ENCODE data around the gene OR6C76.

DNA sequence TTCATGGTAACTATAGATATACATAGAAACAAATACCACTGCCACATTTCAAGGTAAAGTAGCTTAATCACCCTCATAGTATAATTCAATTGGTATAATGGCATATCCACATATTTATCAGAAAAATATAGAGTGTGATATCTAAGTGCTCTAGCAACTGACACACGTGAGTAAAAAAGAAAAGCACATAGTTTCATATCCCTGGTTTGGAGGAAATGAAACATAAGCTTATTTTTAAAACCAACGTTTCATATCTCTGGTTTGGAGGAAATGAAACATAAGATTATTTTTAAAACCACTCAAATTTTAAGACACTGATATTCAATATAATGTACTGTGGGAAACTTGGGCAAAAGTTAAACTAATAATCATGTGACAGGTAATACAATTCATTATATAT lies 41.8 kb downstream of the OR6C76 start:
- no peak for TF ChIP-seq CTCF (conservative IDR thresholded peaks at IDR 0.05; ENCODE audit: low read depth in 2 of 2)
- TF ChIP-seq EZH2 (IDR thresholded peaks at IDR 0.05; ENCODE audit: low read depth, unreplicated experiment): no peak
- no peak for TF ChIP-seq POLR2AphosphoS5 (IDR thresholded peaks at IDR 0.05; ENCODE audit: low read depth)
- TF ChIP-seq, protein P1, sequence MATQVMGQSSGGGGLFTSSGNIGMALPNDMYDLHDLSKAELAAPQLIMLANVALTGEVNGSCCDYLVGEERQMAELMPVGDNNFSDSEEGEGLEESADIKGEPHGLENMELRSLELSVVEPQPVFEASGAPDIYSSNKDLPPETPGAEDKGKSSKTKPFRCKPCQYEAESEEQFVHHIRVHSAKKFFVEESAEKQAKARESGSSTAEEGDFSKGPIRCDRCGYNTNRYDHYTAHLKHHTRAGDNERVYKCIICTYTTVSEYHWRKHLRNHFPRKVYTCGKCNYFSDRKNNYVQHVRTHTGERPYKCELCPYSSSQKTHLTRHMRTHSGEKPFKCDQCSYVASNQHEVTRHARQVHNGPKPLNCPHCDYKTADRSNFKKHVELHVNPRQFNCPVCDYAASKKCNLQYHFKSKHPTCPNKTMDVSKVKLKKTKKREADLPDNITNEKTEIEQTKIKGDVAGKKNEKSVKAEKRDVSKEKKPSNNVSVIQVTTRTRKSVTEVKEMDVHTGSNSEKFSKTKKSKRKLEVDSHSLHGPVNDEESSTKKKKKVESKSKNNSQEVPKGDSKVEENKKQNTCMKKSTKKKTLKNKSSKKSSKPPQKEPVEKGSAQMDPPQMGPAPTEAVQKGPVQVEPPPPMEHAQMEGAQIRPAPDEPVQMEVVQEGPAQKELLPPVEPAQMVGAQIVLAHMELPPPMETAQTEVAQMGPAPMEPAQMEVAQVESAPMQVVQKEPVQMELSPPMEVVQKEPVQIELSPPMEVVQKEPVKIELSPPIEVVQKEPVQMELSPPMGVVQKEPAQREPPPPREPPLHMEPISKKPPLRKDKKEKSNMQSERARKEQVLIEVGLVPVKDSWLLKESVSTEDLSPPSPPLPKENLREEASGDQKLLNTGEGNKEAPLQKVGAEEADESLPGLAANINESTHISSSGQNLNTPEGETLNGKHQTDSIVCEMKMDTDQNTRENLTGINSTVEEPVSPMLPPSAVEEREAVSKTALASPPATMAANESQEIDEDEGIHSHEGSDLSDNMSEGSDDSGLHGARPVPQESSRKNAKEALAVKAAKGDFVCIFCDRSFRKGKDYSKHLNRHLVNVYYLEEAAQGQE (IDR thresholded peaks at IDR 0.05; ENCODE audit: unreplicated experiment): no peak

Measured in GM23338 (cell line).